ENCODE data around the gene S100A13.

Gene S100A13

DNA sequence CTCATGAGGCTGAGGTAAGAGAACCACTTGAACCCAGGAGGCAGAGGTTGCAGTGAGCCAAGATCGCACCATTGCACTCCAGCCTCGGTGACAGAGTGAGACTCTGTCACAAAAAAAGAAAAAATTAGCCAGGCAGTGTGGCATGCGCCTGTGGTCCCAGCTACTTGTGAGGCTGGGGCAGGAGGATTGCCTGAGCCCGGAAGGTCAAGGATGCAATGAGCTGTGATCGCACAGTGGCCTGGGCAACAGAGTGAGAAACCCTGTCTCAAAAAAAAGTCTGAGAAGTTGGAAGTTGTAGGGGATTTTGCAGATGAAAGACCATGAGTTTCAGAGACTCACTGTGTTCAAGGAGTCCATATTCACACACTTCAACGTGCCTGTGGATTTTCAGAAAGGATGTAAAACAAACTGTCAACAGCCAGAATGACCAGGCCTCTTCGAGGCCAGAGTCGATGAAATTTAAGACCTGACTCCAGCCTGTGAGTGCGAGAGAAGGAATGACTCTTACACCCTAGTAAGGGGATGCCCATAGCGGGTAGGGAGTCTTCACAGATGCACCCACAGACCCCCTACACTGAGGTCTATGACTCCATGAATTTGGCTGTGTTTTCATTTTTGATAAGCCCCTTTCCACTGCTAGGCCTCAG lies 2.2 kb downstream of the S100A13 start:
- DNase-seq = no peak

GRCh38 chr1:153623101-153623500 lies 4.2 kb downstream of the S100A13 start:
- no peak for DNase-seq

DNA sequence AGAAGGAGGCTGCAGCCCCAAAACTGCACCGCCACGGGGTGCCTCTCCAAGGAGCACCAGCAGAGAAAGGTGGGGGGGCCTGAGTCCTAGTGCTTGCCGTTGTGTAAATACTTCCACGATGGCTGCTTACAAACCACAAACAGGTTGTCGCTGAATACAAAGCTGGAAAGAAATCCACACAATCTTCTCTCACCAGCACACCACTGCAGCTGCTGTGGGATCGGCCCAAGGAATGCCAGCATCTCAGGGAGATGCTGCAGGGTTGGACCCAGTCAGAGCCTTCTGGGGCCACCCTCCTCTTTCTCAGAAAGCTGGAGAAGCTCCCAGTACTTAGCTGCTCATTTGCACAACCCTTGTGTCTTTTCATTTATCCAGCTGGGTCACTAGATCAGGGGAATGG lies 8.1 kb downstream of the S100A13 start:
- DNase-seq = no peak

DNA sequence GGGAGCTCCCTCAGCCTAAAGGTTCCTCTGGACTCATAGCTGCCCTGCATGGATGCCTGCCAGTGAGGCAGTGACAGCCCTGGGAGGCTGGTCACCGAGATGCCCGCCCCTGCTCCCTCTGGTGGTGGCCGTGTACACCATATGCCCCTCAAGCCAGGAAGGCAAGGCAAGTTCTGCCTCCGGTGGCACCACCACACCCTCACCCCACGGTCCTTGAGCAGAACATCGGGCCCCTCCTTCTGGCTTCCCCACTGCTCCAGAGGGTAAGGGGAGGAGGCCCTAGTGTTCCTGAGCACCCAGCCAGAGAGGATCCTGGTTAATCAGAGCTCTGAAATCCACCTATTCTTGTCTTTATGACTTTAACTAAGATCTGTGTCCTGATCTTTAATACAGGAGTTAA lies 9.6 kb downstream of the S100A13 start:
- DNase-seq = no peak

- DNase-seq = no peak
Measured at GRCh38 chr1:153616917-153617311, 10.4 kb downstream of the S100A13 start.

GRCh38 chr1:153616144-153616916 lies 11.0 kb downstream of the S100A13 start, which contains the start of gene S100A14:
S100A14 (minus strand) TSS chr1:153616325; CDS start chr1:153615858, 467 bp downstream.
- no peak for DNase-seq

- DNase-seq = no peak
Measured at GRCh38 chr1:153615406-153615805, 11.9 kb downstream of the S100A13 start.

DNA sequence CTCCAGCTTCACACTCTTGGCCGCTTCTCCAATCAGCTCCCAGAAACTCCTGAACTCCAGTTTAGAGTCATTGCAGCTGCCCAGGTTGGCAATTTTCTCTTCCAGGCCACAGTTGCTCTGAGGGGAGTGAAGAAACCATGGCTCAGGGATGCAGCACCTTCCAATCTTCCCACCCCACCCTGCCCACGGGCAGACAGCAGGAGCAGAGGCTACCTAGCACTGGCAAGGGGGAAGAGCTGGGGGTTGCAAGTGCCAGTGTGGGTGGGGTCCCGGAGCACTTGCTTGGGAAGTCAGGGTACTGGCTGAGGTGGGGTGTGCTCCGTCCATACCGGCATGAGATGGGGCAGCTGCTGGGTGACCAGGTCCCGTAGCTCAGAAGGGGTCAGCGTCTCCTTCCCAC lies 12.4 kb downstream of the S100A13 start:
- DNase-seq = no peak

DNA sequence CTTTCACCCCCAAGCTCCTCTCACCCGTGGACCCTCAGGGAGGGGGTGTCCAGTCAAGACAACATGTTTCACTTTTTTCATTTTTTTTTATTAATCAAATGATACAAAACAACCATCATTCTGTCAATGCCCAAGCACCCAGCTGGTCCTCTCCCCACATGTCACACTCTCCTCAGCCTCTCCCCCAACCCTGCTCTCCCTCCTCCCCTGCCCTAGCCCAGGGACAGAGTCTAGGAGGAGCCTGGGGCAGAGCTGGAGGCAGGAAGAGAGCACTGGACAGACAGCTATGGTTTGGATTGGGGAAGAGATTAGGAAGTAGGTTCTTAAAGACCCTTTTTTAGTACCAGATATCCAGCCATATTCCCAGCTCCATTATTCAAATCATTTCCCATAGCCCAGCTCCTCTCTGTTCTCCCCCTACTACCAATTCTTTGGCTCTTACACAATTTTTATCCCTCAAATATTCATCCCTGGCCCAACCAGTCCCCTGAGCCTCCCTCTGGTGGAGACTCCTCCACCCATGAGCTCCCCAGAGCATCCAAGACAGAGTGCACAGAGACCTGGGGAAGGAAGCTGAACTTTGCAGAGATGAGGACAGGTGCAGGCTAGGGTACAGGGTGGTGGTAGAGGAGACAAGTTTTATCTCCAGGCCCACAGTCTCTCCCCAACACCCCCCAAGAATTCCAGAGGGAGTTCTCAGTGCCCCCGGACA lies 13.0 kb downstream of the S100A13 start:
- DNase-seq = no peak

DNA sequence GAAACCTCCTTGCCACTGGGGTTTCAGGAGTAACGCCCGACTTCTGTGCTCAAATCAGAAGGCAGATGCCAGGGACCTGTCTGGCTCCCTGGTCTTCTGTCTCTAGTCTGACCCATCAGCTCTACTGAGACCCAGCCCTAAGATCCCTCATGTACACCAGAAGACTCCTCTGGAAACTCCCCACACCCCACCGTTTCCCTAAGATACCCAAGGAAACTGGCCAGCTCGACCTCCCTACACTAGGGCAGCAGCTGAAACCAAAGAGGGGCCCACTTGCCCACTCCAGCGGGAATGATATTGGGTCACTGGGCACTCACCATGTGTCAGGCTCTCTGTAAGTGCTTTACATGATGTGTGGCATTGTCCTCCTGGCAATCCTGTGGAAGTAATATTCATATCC lies 13.9 kb downstream of the S100A13 start:
- DNase-seq = no peak

DNA sequence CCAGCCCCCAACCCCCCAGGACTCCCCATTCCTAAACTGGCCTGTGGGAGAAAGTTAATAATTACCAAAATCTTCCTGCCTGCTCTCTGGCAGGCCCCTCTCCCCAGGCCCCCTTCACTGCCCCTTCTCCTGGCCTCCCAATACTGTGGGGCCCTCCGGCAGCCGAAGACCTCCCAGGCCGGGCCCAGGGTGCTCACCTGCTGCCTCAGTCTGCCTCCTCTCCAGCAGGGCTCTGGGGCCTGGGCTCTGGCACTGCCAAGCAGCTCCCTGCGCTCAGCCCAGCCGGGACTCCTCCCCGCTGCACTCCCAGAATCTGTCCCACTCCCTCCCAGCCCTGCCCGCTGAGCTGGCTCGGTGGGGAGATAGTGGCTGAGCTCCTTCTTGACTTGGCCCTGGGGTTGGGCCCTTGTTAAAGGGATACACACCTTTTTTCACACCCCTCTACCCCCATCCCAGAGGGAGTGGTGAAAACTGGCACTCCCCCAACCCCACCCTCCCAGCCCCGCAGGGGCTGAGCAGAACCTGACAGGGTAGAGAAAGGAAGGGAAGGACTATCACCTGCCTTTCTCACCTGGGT lies 14.5 kb downstream of the S100A13 start, which contains the start of gene S100A16:
Gene S100A16, minus strand, starts transcription at position 383 of the 577 bp plus-strand sequence. CDS start 4,986 bp downstream, outside the sequence.
- DNase-seq = peak; percentile 39

- DNase-seq = no peak
Measured at GRCh38 chr1:153612111-153612754, 15.1 kb downstream of the S100A13 start.

DNA sequence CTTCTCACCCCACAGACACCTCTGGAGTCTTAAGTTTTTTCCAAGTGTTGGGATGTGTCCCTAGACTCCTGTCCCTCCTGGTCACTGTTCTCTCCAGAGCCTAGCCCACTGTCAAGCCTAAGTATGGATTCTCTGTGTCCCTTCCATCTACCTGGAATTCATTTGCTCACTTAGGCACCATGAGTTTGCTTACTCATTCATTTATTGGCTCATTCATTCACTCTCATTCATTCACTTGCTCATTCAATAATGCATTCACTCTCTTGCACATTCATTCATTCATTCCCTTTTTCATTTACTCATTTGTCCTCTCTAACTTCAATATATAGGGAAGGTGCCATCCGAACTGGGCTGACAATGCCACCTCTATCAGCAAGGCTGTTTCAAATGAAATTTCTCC lies 15.9 kb downstream of the S100A13 start:
- DNase-seq = no peak

DNA sequence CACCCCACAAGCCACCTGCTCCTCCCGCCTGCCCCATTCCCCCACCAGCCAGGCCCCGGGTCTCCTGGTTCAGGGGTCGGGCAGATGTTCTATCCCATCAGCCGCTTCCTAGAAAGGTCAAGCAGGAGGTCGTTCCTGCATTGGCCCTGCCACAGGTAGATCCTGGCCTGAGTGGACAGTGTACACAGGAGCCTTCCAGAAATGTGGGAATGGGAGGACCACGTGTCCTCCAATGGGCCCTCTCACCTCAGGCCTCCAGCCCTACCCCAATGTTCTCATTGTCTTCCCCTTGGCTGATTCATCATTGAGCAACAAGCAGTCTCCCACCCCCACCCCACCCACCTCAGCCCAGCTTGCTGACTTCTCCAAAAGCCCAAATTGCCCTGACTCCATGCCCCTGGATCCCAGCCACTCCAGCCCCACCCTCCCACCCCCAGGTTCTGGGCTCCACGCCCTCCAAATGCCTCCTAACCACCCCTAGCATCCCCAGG lies 16.4 kb downstream of the S100A13 start:
- DNase-seq = no peak

- DNase-seq = no peak
Measured at GRCh38 chr1:153610334-153610733, 17.0 kb downstream of the S100A13 start.

GRCh38 chr1:153609585-153609907 lies 17.8 kb downstream of the S100A13 start:
- no peak for DNase-seq

- DNase-seq = peak; percentile 65
Measured at GRCh38 chr1:153608742-153609584, 18.3 kb downstream of the S100A13 start.

- DNase-seq = no peak
Measured at GRCh38 chr1:153608089-153608682, 19.1 kb downstream of the S100A13 start.

- no peak for DNase-seq
Measured at GRCh38 chr1:153607381-153607780, 19.9 kb downstream of the S100A13 start.

DNA sequence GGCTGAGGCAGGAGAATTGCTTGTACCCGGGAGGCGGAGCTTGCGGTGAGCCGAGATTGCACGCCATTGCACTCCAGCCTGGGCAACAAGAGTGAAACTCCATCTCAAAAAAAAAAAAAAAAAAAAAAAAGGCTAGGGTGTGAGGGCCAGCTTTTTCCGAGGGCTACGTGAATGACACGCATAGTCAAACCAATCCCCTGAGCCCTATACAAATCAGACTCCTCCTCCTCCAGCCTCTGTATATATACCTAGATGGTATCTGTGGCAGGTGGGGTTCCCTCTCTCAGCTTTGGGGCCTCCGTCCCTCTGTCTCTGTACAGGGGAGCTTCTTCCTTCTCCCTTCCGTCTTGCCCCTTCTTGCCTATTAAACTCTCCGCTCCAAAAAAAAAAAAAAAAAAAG lies 21.1 kb downstream of the S100A13 start:
- no peak for DNase-seq

DNA sequence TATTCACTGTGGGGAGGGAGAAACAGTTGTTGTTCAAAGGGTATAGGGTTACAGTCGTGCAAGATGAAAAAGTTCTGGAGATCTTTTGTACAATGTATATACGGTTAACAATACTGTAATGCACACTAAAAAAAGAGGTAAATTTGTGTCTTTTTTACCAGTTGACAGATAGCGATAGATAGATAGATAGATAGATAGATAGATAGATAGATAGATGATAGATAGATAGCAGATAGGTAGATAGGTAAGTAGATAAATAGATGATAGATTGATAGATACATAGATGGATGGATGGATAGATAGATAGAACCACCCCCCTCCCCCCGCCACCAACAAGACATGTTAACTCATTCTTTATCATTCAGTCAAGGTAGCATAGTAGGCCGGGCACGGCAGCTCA lies 24.6 kb downstream of the S100A13 start:
- DNase-seq = no peak

All from midbrain (tissue), 1 donor.